Testis (tissue), 2 donors: ENCODE results near the gene PTPN21.

Experiments
- CTCF ChIP-seq, 3 experiments: fragments of 450-650 bp in 2 of 3; fragments of 200-600 bp in 1 of 3; sonication (generic) in 1 of 3; IDR thresholded peaks; one replicate each; pipeline ENCODE4 v1.5.1; 2016 to 2019; ENCODE audit warnings: antibody characterized with exemption in 3 of 3, mild to moderate bottlenecking in 2 of 3, moderate library complexity in 1 of 3
- POLR2A ChIP-seq: fragments of 450-650 bp; IDR thresholded peaks from one replicate; pipeline ENCODE4 v1.6.1; 2017; ENCODE audit warnings: antibody characterized with exemption, mild to moderate bottlenecking, moderate library complexity

DNA sequence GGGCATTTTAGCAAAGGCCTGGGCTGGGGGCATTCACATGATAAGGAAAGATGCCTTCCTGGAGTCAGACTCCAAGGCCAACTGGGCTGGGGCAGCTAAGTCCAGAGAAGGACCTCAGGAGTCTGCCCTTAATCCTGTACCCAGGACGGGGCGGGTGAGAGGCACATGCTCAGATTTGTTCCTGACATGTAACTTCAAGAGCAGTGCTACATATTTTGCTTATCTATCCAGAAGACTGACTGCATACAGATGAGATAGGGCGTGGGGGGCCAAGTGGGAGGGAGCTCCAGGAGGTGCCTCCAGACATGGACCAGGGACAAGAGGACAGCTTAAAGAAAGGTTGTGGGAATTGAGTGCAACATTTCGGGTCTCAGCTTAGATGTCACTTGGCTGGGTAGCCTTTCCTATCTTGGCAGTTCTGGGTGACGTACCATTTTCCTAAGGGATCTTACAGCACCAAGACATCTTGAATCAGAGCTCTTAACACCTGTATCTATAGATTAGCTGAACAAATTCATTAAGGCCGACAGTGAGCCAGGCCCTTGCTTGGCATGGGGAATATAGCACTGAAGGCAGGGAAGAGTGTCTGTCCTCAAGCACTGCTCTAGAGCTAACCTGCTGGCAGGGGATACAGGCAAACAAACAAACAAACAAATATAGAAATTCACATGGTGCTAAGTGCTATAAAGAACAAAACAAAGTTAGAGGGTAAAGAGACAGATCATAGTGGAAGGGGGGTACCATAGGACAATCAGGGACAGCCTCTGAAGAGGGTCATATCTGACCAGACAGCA, 61.2 kb downstream of the PTPN21 start:
- TF ChIP-seq CTCF (IDR thresholded peaks at IDR 0.05) (no peak), POLR2A (no peak)
